ENCODE results near the gene ANKDD1B. TPM values are rescaled to one million over a fixed set of nuclear protein-coding genes. Genes with fewer than 3 reads are reported as not detected.
A peak's percentile ranks its signal among the peaks of the same experiment; 100 is the strongest.

Gene ANKDD1B
- total and polyA plus RNA-seq, 9 of the 15 experiments (the other 6 are each of a cell fraction or from before 2014, with no cell fraction given): 0.04 to 0.29 (median 0.18) TPM; not detected in 1

DNA sequence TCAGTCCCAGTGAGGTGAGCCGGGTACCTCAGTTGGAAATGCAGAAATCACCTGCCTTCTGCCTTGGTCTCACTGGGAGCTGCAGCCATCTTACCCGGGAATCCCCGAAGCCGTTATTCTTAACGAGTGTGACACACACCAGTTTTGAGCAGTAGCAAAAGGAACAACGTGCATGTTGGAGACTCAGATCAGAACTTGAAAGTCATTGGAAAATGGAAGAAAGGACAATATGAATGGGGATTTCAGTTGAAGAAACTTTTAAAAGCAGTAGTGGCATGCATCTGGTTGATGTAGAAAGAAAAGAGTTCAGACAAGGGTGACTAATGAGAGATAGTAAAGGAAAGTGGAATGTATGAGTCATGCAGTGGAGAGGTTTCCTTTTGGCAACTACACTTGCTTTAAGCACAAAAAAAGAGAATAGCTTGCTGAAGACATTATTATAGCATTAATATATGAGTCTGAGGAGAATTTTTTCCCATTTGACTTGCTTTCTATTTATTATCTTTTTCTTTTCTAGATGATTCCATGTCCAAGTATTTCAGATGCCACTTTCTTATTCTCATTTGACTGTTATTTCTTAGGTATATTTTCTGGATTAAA lies 44.4 kb upstream of the ANKDD1B start (continued):
- TF ChIP-seq SIN3A (IDR thresholded peaks at IDR 0.05; ENCODE audit: borderline replicate concordance in 2 of 2, control insufficient read depth in 1 of 2, low read depth in 2 of 2, low read length in 2 of 2): no peak
- no peak for TF ChIP-seq PHB2 (IDR thresholded peaks at IDR 0.05; ENCODE audit: low read depth)
- no peak for TF ChIP-seq NFXL1 (CRISPR knock-in tag; IDR thresholded peaks at IDR 0.05)
- TF ChIP-seq ZNF41 (CRISPR knock-in tag; conservative IDR thresholded peaks at IDR 0.05): no peak; the same call in 1 of the 2 replicates
- no peak for TF ChIP-seq OTX1 (CRISPR knock-in tag; IDR thresholded peaks at IDR 0.05)
- TF ChIP-seq TEAD1 (CRISPR knock-in tag; IDR thresholded peaks at IDR 0.05): peak; percentile 45 to 65; a peak in 2 of 4 replicates
- TF ChIP-seq ETV1 (tag; conservative IDR thresholded peaks at IDR 0.05; ENCODE audit: low read depth): 0 out of 2 replicates have a peak, but pooled peaks have one; percentile 5
- TF ChIP-seq PYGO2 (tag; IDR thresholded peaks at IDR 0.05): no peak
- no peak; the same call in 1 of the 2 replicates for TF ChIP-seq MEF2A (IDR thresholded peaks at IDR 0.05; ENCODE audit: control insufficient read depth, low read depth, low read length)
- no peak for TF ChIP-seq POLR2A (conservative IDR thresholded peaks at IDR 0.05)
- TF ChIP-seq, protein P1, sequence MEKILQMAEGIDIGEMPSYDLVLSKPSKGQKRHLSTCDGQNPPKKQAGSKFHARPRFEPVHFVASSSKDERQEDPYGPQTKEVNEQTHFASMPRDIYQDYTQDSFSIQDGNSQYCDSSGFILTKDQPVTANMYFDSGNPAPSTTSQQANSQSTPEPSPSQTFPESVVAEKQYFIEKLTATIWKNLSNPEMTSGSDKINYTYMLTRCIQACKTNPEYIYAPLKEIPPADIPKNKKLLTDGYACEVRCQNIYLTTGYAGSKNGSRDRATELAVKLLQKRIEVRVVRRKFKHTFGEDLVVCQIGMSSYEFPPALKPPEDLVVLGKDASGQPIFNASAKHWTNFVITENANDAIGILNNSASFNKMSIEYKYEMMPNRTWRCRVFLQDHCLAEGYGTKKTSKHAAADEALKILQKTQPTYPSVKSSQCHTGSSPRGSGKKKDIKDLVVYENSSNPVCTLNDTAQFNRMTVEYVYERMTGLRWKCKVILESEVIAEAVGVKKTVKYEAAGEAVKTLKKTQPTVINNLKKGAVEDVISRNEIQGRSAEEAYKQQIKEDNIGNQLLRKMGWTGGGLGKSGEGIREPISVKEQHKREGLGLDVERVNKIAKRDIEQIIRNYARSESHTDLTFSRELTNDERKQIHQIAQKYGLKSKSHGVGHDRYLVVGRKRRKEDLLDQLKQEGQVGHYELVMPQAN (IDR thresholded peaks at IDR 0.05; ENCODE audit: borderline replicate concordance): peak; percentile 57; the same call in 1 of the 2 replicates
- peak; percentile 20; the same call in 1 of the 2 replicates for TF ChIP-seq ZNF239 (CRISPR knock-in tag; IDR thresholded peaks at IDR 0.05)
- TF ChIP-seq, protein P2, sequence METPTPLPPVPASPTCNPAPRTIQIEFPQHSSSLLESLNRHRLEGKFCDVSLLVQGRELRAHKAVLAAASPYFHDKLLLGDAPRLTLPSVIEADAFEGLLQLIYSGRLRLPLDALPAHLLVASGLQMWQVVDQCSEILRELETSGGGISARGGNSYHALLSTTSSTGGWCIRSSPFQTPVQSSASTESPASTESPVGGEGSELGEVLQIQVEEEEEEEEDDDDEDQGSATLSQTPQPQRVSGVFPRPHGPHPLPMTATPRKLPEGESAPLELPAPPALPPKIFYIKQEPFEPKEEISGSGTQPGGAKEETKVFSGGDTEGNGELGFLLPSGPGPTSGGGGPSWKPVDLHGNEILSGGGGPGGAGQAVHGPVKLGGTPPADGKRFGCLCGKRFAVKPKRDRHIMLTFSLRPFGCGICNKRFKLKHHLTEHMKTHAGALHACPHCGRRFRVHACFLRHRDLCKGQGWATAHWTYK (CRISPR knock-in tag; IDR thresholded peaks at IDR 0.05): peak; percentile 72; the same call in 1 of the 2 replicates
- TF ChIP-seq ZNF133 (CRISPR knock-in tag; IDR thresholded peaks at IDR 0.05): no peak
- TF ChIP-seq L3MBTL2 (IDR thresholded peaks at IDR 0.05): peak; percentile 66
- TF ChIP-seq, protein P3, sequence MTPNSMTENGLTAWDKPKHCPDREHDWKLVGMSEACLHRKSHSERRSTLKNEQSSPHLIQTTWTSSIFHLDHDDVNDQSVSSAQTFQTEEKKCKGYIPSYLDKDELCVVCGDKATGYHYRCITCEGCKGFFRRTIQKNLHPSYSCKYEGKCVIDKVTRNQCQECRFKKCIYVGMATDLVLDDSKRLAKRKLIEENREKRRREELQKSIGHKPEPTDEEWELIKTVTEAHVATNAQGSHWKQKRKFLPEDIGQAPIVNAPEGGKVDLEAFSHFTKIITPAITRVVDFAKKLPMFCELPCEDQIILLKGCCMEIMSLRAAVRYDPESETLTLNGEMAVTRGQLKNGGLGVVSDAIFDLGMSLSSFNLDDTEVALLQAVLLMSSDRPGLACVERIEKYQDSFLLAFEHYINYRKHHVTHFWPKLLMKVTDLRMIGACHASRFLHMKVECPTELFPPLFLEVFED (CRISPR knock-in tag; conservative IDR thresholded peaks at IDR 0.05): 0 out of 2 replicates have a peak, but pooled peaks have one; percentile 19
- TF ChIP-seq C11orf30 (IDR thresholded peaks at IDR 0.05; ENCODE audit: low read depth): peak; percentile 35; the same call in 1 of the 2 replicates
- peak; percentile 39; the same call in 1 of the 2 replicates for TF ChIP-seq ZNF354B (CRISPR knock-in tag; IDR thresholded peaks at IDR 0.05)
- TF ChIP-seq, protein P4, sequence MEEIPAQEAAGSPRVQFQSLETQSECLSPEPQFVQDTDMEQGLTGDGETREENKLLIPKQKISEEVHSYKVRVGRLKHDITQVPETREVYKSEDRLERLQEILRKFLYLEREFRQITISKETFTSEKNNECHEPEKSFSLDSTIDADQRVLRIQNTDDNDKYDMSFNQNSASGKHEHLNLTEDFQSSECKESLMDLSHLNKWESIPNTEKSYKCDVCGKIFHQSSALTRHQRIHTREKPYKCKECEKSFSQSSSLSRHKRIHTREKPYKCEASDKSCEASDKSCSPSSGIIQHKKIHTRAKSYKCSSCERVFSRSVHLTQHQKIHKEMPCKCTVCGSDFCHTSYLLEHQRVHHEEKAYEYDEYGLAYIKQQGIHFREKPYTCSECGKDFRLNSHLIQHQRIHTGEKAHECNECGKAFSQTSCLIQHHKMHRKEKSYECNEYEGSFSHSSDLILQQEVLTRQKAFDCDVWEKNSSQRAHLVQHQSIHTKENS (CRISPR knock-in tag; IDR thresholded peaks at IDR 0.05): no peak
- peak; percentile 52; the same call in 1 of the 2 replicates for TF ChIP-seq MTA3 (IDR thresholded peaks at IDR 0.05; ENCODE audit: borderline replicate concordance)
- TF ChIP-seq ZNF561 (CRISPR knock-in tag; conservative IDR thresholded peaks at IDR 0.05): no peak
- TF ChIP-seq MEIS2 (IDR thresholded peaks at IDR 0.05; ENCODE audit: partially characterized antibody): peak; percentile 76
- TF ChIP-seq GATA2 (CRISPR knock-in tag; IDR thresholded peaks at IDR 0.05): no peak

Measured in K562 (cell line).